IgD-negative memory B cell (primary cell): ENCODE measurements around the gene XXYLT1. TPM values are rescaled to one million over a fixed set of nuclear protein-coding genes. Genes with fewer than 3 reads are reported as not detected.
A peak's percentile ranks its signal among the peaks of the same experiment; 100 is the strongest.

Experiments
- H3K27ac Mint-ChIP-seq, 3 donors: one replicate each; pipeline ENCODE4 v1.8.0; 2020 to 2022; ENCODE audit warnings: mild to moderate bottlenecking in 3 of 3, mixed read lengths in 3 of 3, moderate library complexity in 1 of 3
- H3K27me3 Mint-ChIP-seq: one replicate; pipeline ENCODE4 v1.8.0; 2021; ENCODE audit warnings: mixed read lengths
- H3K36me3 Mint-ChIP-seq: one replicate; pipeline ENCODE4 v1.8.0; 2020; ENCODE audit warnings: mild to moderate bottlenecking, mixed read lengths
- H3K4me1 Mint-ChIP-seq, 3 donors: one replicate each; pipeline ENCODE4 v1.8.0; 2020 to 2022; ENCODE audit warnings: mixed read lengths in 3 of 3, mild to moderate bottlenecking in 1 of 3
- H3K4me3 Mint-ChIP-seq, 4 donors: one replicate each; pipeline ENCODE4 v1.8.0; 2020 to 2022; ENCODE audit warnings: mild to moderate bottlenecking in 4 of 4, mixed read lengths in 4 of 4, moderate library complexity in 3 of 4
- H3K9me3 Mint-ChIP-seq, 3 donors: one replicate each; pipeline ENCODE4 v1.8.0; 2020 to 2021; ENCODE audit warnings: mixed read lengths in 3 of 3, mild to moderate bottlenecking in 1 of 3
- polyA plus RNA-seq: library from polyadenylated mRNA; unstranded; fragments of 300-500 nt; fragmentation: Illumina TruSeq; gene quantifications from one replicate; pipeline ENCODE4 v1.2.3, GENCODE V29; 2021

Gene XXYLT1
- polyA plus RNA-seq, 1 donor from 2014 or later = 5.2 TPM

GRCh38 chr3:195085356-195086130, 185.4 kb downstream of the XXYLT1 start:
- Mint-ChIP-seq H3K27ac (no peak overlapping the region), H3K4me1 (peaks cover 0 to 4% (median 0%) of the 10 kb centered on the region in 3 donors), H3K9me3 (no peaks in the 10 kb centered on the region), H3K4me3 (no peak overlapping the region), H3K27me3 (no peaks in the 10 kb centered on the region), H3K36me3 (peaks cover 1% of the 10 kb centered on the region)

GRCh38 chr3:195084746-195085145, 186.2 kb downstream of the XXYLT1 start:
- no peak overlapping the region for H3K27ac Mint-ChIP-seq
- peaks cover 1% of the 10 kb centered on the region for H3K36me3 Mint-ChIP-seq

DNA sequence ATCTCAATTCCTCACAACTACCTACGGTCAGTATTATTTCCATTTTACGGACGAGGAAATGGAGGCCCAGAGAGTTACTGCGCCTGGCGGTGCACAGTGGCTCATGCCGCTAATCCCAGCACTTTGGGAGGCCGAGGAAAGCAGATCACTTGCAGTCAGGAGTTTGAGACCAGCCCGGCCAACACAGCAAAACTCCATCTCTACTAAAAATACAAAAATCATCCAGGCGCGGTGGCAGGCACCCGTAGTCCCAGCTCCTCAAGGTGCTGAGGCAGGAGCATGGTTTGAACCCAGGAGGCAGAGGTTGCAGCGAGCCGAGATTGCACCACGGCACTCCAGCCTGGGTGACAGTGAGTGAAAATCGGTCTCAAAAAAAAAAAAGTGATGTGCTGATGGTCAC, 187.3 kb downstream of the XXYLT1 start:
- H3K9me3 Mint-ChIP-seq = no peaks in the 10 kb centered on the region
- H3K36me3 Mint-ChIP-seq = peaks cover 1% of the 10 kb centered on the region
- H3K27me3 Mint-ChIP-seq = peaks cover 2% of the 10 kb centered on the region
- H3K27ac Mint-ChIP-seq = no peak overlapping the region
- no peak overlapping the region for H3K4me3 Mint-ChIP-seq
- H3K4me1 Mint-ChIP-seq = peaks cover 6 to 13% (median 7%) of the 10 kb centered on the region in 3 donors

More at GRCh38 chr3:195084746-195085145, 186.2 kb downstream of the XXYLT1 start:
- Mint-ChIP-seq H3K9me3 (no peaks in the 10 kb centered on the region), H3K4me3 (peak overlapping the region in 1 of 4 donors; percentile 61), H3K27me3 (peaks cover 1% of the 10 kb centered on the region), H3K4me1 (peaks cover 2 to 7% (median 2%) of the 10 kb centered on the region in 3 donors)

- peak overlapping the region in 1 of 3 donors; percentile 50 for H3K27ac Mint-ChIP-seq
These were observed 188.1 kb downstream of the XXYLT1 start for GRCh38 chr3:195082811-195083210.

DNA sequence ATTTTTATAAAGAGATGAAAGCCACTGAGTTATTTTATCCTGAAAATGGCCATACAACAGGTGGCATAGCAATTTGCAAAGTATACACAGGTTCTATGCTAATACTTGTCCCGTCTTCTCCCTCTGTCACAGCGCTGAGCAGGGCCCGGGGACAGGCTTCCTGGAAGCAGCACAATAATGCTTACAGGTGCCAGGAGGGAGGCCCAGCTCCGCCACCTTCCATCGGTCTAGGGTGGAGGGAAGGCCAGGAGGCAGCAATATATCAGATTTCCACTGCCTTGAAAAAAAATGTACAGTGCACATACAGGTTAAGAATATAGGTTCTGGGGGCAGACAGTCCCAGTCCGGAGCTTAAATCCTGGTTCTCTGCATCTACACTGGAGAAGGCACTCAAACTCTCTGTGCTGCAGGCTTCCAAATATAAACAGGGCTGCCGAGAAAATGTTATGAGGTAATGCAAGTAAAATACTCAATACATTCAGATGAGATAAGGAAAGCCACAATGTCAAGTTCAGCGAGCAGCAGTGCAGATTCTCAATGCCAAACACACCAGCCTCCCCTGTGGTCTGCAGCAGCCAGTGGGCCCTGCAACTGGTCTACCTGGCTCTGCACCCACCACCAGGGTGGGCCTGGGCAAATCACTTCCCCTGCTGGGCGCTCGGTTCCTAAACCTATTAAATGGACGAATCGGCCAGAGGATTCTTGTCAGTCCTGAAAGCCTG, 189.6 kb downstream of the XXYLT1 start:
- Mint-ChIP-seq H3K4me1 (peaks cover 6 to 13% (median 7%) of the 10 kb centered on the region in 3 donors), H3K36me3 (peaks cover 1% of the 10 kb centered on the region), H3K4me3 (no peak overlapping the region), H3K27ac (no peak overlapping the region), H3K9me3 (no peaks in the 10 kb centered on the region), H3K27me3 (peaks cover 2% of the 10 kb centered on the region)

More at GRCh38 chr3:195082811-195083210, 188.1 kb downstream of the XXYLT1 start:
- Mint-ChIP-seq H3K9me3 (no peaks in the 10 kb centered on the region), H3K4me3 (peak overlapping the region in 1 of 4 donors; percentile 49), H3K27me3 (peaks cover 2% of the 10 kb centered on the region), H3K4me1 (peaks cover 6 to 13% (median 7%) of the 10 kb centered on the region in 3 donors), H3K36me3 (peaks cover 1% of the 10 kb centered on the region)

DNA sequence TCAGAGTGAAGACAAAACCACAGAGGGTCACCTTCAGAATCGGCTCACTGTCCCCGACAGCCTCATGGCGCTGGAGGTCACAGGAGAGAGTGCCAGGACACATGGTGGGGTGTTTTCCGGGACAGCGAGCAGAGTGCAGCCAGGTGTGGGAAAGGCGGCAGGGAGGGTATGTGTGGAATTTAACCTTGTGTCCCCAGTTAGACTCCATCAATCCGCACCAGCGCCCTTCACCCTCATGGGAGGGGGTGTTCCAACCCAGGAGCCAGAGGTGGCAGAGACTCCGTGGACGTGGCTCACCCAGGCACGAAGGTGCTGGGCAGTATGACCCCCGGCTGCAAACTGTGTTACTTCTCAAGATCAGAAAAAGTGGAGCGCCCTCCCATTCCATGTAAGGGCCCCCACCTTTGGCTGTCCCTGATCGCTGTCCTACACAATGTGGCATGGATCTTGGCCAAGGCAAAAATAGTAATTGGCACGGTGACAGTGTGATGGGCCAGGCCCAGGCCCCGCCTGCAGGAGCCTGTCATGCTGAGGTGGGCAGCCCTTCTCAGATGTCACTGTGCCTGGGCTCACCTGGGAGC, 190.3 kb downstream of the XXYLT1 start:
- H3K4me1 Mint-ChIP-seq = peaks cover 6 to 13% (median 8%) of the 10 kb centered on the region in 3 donors
- H3K27ac Mint-ChIP-seq = peak overlapping the region in 1 of 3 donors; percentile 39
- H3K9me3 Mint-ChIP-seq = no peaks in the 10 kb centered on the region
- H3K27me3 Mint-ChIP-seq = peaks cover 2% of the 10 kb centered on the region
- H3K36me3 Mint-ChIP-seq = peaks cover 1% of the 10 kb centered on the region
- peak overlapping the region in 1 of 4 donors; percentile 32 for H3K4me3 Mint-ChIP-seq

DNA sequence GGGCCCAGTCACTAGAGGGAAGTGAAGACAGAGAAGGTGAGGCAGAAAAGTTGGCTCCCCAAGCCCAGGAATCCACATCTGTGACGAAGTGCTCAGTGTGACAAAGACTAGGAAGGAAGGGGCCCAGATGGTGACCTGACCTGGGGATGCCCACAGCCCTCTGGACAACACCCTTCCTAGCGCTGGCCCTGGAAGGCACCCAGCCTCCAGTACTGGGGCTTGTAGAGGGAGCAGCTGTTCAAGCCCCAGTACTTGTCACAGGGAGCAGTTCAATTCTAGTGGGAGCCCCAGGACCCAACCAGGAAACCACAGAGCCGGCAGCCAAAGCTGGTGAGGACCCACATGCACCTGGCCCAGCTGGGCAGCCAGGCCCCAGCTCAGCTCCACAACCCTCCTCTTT, 190.8 kb downstream of the XXYLT1 start:
- Mint-ChIP-seq H3K9me3 (no peaks in the 10 kb centered on the region), H3K36me3 (peaks cover 1% of the 10 kb centered on the region), H3K27me3 (peaks cover 2% of the 10 kb centered on the region), H3K27ac (no peak overlapping the region), H3K4me3 (peak overlapping the region in 1 of 4 donors; percentile 55), H3K4me1 (peaks cover 6 to 13% (median 8%) of the 10 kb centered on the region in 3 donors)

- Mint-ChIP-seq H3K27me3 (peaks cover 2% of the 10 kb centered on the region), H3K27ac (peak overlapping the region in 1 of 3 donors; percentile 45), H3K36me3 (peaks cover 1% of the 10 kb centered on the region), H3K9me3 (no peaks in the 10 kb centered on the region), H3K4me3 (peak overlapping the region in 1 of 4 donors; percentile 55), H3K4me1 (peaks cover 6 to 13% (median 8%) of the 10 kb centered on the region in 3 donors)
These were observed 191.3 kb downstream of the XXYLT1 start for GRCh38 chr3:195079636-195080035.

- peaks cover 1% of the 10 kb centered on the region for H3K36me3 Mint-ChIP-seq
- H3K27ac Mint-ChIP-seq = peak overlapping the region in 1 of 3 donors; percentile 45
- no peaks in the 10 kb centered on the region for H3K9me3 Mint-ChIP-seq
- peaks cover 6 to 12% (median 8%) of the 10 kb centered on the region in 3 donors for H3K4me1 Mint-ChIP-seq
- peaks cover 2% of the 10 kb centered on the region for H3K27me3 Mint-ChIP-seq
- H3K4me3 Mint-ChIP-seq = peak overlapping the region in 1 of 4 donors; percentile 23
These were observed 192.0 kb downstream of the XXYLT1 start for GRCh38 chr3:195078891-195079440.

DNA sequence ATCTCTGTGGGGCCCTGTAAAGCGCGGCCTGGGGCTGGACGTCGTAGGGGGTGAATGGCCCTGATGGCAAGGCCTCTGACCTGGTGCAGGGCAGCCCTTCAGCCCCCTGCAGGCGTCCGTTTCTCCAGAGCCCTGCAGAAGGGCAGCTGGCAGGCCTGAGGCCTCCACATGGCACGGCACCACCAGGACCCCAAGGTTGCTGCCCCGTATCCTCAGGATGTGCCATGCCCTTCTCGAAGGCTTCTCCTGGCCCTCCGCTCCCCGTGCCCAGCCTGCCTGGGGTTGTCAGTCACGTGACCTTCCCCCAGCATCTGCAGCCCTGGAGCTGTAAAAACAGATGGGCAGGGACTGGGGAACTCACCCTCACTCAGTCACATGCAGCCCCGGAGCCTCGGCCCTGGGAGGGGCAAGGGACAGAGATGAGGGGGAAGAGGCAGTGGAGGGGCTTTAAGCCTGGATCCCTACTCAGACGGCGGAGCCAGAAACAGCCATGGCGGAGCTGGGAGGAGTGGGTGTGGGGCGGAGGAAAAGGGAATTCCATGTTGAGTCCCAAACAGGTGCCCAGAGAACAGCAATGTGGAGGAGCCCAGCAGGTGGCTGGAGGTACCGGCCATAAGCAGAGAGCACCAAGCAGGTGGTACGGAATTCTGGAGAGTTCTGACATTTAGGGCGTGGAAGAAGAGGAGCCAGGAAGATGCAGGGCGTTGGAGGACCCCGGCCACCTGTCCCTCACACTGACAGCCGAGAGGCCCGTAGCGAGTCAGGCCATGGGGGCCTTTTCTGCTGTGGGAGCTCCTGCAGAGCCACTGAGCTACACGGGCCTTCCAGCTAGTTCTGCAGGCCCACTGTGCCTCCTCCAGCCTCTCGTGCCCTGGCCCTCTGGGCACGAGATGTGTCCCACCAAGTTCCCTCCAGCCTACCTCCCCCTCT, 193.1 kb downstream of the XXYLT1 start:
- Mint-ChIP-seq H3K27me3 (peaks cover 2% of the 10 kb centered on the region), H3K4me3 (no peak overlapping the region), H3K36me3 (peaks cover 1% of the 10 kb centered on the region), H3K4me1 (peaks cover 6 to 15% (median 8%) of the 10 kb centered on the region in 3 donors), H3K9me3 (no peaks in the 10 kb centered on the region), H3K27ac (no peak overlapping the region)

DNA sequence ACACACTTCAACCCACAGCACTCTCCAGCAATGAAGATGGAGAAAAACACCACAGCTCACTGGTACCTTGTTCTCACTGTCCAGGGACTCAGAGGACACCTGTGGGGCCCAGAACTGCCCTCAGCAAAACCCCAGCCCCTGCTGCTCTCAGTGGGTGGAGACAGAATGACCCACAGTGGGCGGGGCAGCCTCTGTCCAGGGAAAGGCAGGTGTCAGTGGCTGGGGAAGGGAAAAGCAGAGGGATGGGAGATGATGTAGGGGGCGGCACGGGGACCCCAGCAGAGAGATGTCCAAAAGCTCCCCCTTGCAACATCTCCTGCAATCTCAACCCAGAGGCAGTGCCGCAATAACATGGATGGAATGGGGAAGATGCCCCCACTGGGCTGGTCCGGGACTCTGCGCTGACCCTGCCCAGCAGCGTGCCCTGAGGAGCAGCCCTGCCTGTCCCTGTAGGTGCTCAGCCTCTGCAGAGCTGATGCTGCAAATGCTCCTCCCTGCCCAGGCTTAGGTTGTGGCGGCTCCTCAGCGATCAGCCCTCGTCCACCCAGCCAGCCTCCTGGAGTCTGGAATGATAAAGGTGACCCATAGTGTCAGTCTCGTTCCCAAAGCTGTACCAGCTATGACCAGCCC, 193.9 kb downstream of the XXYLT1 start:
- peak overlapping the region in 1 of 4 donors; percentile 23 for H3K4me3 Mint-ChIP-seq
- no peak overlapping the region for H3K27ac Mint-ChIP-seq
- peaks cover 1% of the 10 kb centered on the region for H3K36me3 Mint-ChIP-seq
- H3K4me1 Mint-ChIP-seq = peaks cover 8 to 15% (median 8%) of the 10 kb centered on the region in 3 donors
- peaks cover 2% of the 10 kb centered on the region for H3K27me3 Mint-ChIP-seq
- no peaks in the 10 kb centered on the region for H3K9me3 Mint-ChIP-seq

- peaks cover under 1% of the 10 kb centered on the region for H3K36me3 Mint-ChIP-seq
- no peak overlapping the region for H3K4me3 Mint-ChIP-seq
- H3K27ac Mint-ChIP-seq = no peak overlapping the region
- H3K4me1 Mint-ChIP-seq = peaks cover 8 to 15% (median 8%) of the 10 kb centered on the region in 3 donors
- no peaks in the 10 kb centered on the region for H3K9me3 Mint-ChIP-seq
- peaks cover 2% of the 10 kb centered on the region for H3K27me3 Mint-ChIP-seq
These were observed 194.8 kb downstream of the XXYLT1 start for GRCh38 chr3:195075941-195076875.
